Hepatocyte (in vitro differentiated cells): ENCODE data around the gene PODXL2.

Source experiments
- CTCF ChIP-seq: fragments of 200-600 bp; sonication (generic); IDR thresholded peaks from 2 replicates; pipeline ENCODE4 v1.5.1; 2016; ENCODE audit warnings: antibody characterized with exemption, mild to moderate bottlenecking; ENCODE audit not compliant: poor library complexity
- EZH2 ChIP-seq: fragments of 200-600 bp; sonication (generic); IDR thresholded peaks from 2 replicates; pipeline ENCODE4 v1.6.1; 2016; ENCODE audit warnings: antibody characterized with exemption, mild to moderate bottlenecking, borderline replicate concordance

- TF ChIP-seq CTCF = no peak
- no peak for TF ChIP-seq EZH2
These were observed 11.0 kb downstream of the PODXL2 start for GRCh38 chr3:127640042-127640355.
